Endothelial cell of umbilical vein (primary cell): ENCODE measurements around the gene GALR2. TPM values are rescaled to one million over a fixed set of nuclear protein-coding genes. Genes with fewer than 3 reads are reported as not detected.

Source experiments
- BruUV-seq: library from RNA; stranded (reverse); fragments of 400-500 nt; replicated peaks from 2 replicates; lab custom pipeline; 2021; lab: Mats Ljungman, UMichigan
- CTCF ChIA-PET: fragments of 300-600, 350-600 bp; sonication (Branson Sonifier 250); formaldehyde crosslinking; loops from one replicate; lab custom pipeline; 2021; ENCODE audit warnings: antibody characterized with exemption, inconsistent platforms; lab: Charles Lee
- POLR2A ChIA-PET: fragments of 300-600, 350-600 bp; sonication (Branson Sonifier 250); formaldehyde crosslinking; loops from one replicate; lab custom pipeline; 2021; ENCODE audit warnings: antibody characterized with exemption, inconsistent platforms; lab: Charles Lee
- DNase-seq: peaks from one replicate; pipeline ENCODE4 v3.0.0-alpha.2; 2011; ENCODE audit warnings: low read depth, low spot score
- FAIRE-seq: peaks from 2 replicates; lab custom pipeline; 2011; peaks lifted over from hg19 to GRCh38; lab: Jason Lieb, UNC
- H2AFZ ChIP-seq: 2 replicates; pipeline ENCODE4 v1.6.0; 2012; ENCODE audit warnings: low read depth, low read length, control low read depth, inconsistent platforms
- H3K27ac ChIP-seq: 2 replicates; pipeline ENCODE4 v1.5.1; 2011; ENCODE audit warnings: low read depth, mild to moderate bottlenecking, control low read depth, low read length, moderate library complexity; ENCODE audit not compliant: insufficient read depth
- H3K27me3 ChIP-seq, 2 experiments: 2 replicates each; pipeline versions ENCODE4 v1.6.0 to v1.6.1; 2011; ENCODE audit warnings: low read length in 2 of 2, mixed read lengths in 1 of 2; ENCODE audit not compliant: control insufficient read depth in 2 of 2, insufficient read depth in 2 of 2
- H3K36me3 ChIP-seq, 2 experiments: 2 replicates in 1 of 2; 3 replicates in 1 of 2; pipeline ENCODE4 v1.5.1; 2011; ENCODE audit warnings: low read length in 2 of 2, mild to moderate bottlenecking in 1 of 2, moderate library complexity in 1 of 2; ENCODE audit not compliant: control insufficient read depth in 2 of 2, insufficient read depth in 2 of 2; ENCODE audit errors: extremely low read depth in 1 of 2
- H3K4me1 ChIP-seq: 3 replicates; pipeline ENCODE4 v1.5.1; 2011; ENCODE audit warnings: mild to moderate bottlenecking, low read length; ENCODE audit not compliant: control insufficient read depth, insufficient read depth; ENCODE audit errors: extremely low read depth
- H3K4me2 ChIP-seq: 2 replicates; pipeline ENCODE4 v1.6.1; 2011; ENCODE audit warnings: low read length, control low read depth, mixed read lengths; ENCODE audit not compliant: insufficient read depth
- H3K4me3 ChIP-seq, 3 experiments: fragments of 200-600 bp in 1 of 3; sonication (generic), shearing (Covaris generic) in 1 of 3; replicated peaks in 1 of 3; 2 replicates each; pipeline ENCODE4 v1.5.1; 2011 to 2016; ENCODE audit warnings: control low read depth in 3 of 3, low read length in 3 of 3, mild to moderate bottlenecking in 2 of 3, inconsistent platforms in 1 of 3, low read depth in 1 of 3, moderate library complexity in 1 of 3; ENCODE audit not compliant: insufficient read depth in 1 of 3
- H3K79me2 ChIP-seq: 2 replicates; pipeline ENCODE4 v1.6.0; 2012; ENCODE audit warnings: low read length, inconsistent platforms; ENCODE audit not compliant: control insufficient read depth, insufficient read depth
- H3K9ac ChIP-seq: replicated peaks from 2 replicates; pipeline ENCODE3; 2011; ENCODE audit warnings: low read length, control low read depth; ENCODE audit not compliant: insufficient read depth; ENCODE audit errors: extremely low read depth
- H3K9me1 ChIP-seq: replicated peaks from 3 replicates; pipeline ENCODE4 v1.6.0; 2011; ENCODE audit warnings: mild to moderate bottlenecking, low read length; ENCODE audit not compliant: control insufficient read depth, insufficient read depth; ENCODE audit errors: extremely low read depth
- H3K9me3 ChIP-seq: replicated peaks from 2 replicates; pipeline ENCODE4 v1.5.1; 2012; ENCODE audit warnings: low read length, inconsistent platforms; ENCODE audit not compliant: control insufficient read depth, insufficient read depth
- H4K20me1 ChIP-seq: replicated peaks from 2 replicates; pipeline ENCODE3; 2011; ENCODE audit warnings: mild to moderate bottlenecking, low read length; ENCODE audit not compliant: control insufficient read depth, insufficient read depth; ENCODE audit errors: extremely low read depth
- EZH2 ChIP-seq: IDR thresholded peaks from 2 replicates; pipeline ENCODE4 v1.6.1; 2012; ENCODE audit warnings: borderline replicate concordance, low read depth, mild to moderate bottlenecking, moderate library complexity, low read length, inconsistent platforms; ENCODE audit not compliant: severe bottlenecking
- FOS ChIP-seq: IDR thresholded peaks from 2 replicates; pipeline ENCODE4 v1.6.1; 2011; ENCODE audit warnings: mild to moderate bottlenecking, low read length, moderate library complexity, borderline replicate concordance; ENCODE audit not compliant: insufficient read depth
- GATA2 ChIP-seq: IDR thresholded peaks from 2 replicates; pipeline ENCODE4 v1.7.0; 2011; ENCODE audit warnings: low read depth, mild to moderate bottlenecking, moderate library complexity, mixed read lengths, low read length; ENCODE audit not compliant: insufficient read length, insufficient read depth
- JUN ChIP-seq: IDR thresholded peaks from 2 replicates; pipeline ENCODE4 v1.6.1; 2011; ENCODE audit warnings: borderline replicate concordance, low read depth; ENCODE audit not compliant: insufficient read length, insufficient read depth
- MYC ChIP-seq: IDR thresholded peaks from one replicate; pipeline ENCODE4 v1.6.1; 2011; ENCODE audit warnings: mild to moderate bottlenecking, low read depth, low read length
- POLR2A ChIP-seq: IDR thresholded peaks from 2 replicates; pipeline ENCODE4 v1.6.1; 2012; ENCODE audit warnings: low read depth, mild to moderate bottlenecking, control low read depth, low read length
- POLR2AphosphoS5 ChIP-seq: IDR thresholded peaks from 2 replicates; pipeline ENCODE4 v1.6.1; 2012; ENCODE audit warnings: low read depth, mild to moderate bottlenecking, control low read depth, low read length, moderate library complexity; ENCODE audit not compliant: insufficient read depth
- dilution Hi-C: fragments of 300-500 bp; cut with MboI; formaldehyde crosslinking; loops from one replicate; pipeline ENCODE4 v1.15.0; 2019; ENCODE audit warnings: low sequenced_read_pairs; ENCODE audit not compliant: extremely low pct_ligation_motif_present
- intact Hi-C: fragments of 100-400 bp; cut with micrococcal nuclease; formaldehyde crosslinking; loops from one replicate; pipeline ENCODE4 v1.10.0; 2022
- polyA plus RNA-seq, 4 experiments: library from polyadenylated mRNA; depleted of rRNA in 3 of 4; stranded (reverse) in 3 of 4; unstranded in 1 of 4; fragments of >200 nt; gene quantifications; 2 replicates each; pipeline versions ENCODE4 v1.2.1 to v1.2.3, GENCODE V29; 2011 to 2012; ENCODE audit warnings: missing spikeins in 1 of 4
- total RNA-seq: library from RNA; stranded (reverse); gene quantifications from 2 replicates; pipeline ENCODE4 v1.2.3, GENCODE V29; 2021
- TF ChIP-seq, protein P1 (sequence below): IDR thresholded peaks from 2 replicates; pipeline ENCODE4 v1.6.1; 2011; ENCODE audit not compliant: insufficient read depth, insufficient read length
- TF ChIP-seq, protein P2 (sequence below), 2 donors: IDR thresholded peaks; 1 replicate in 1 of 2; 2 replicates in 1 of 2; pipeline ENCODE4 v1.5.1; 2011; ENCODE audit warnings: low read length in 2 of 2, mild to moderate bottlenecking in 2 of 2, moderate library complexity in 2 of 2, control low read depth in 1 of 2, inconsistent platforms in 1 of 2, low read depth in 1 of 2; ENCODE audit not compliant: insufficient read depth in 1 of 2; ENCODE audit errors: extremely low read depth in 1 of 2

Gene GALR2
- total and polyA plus RNA-seq, 2 donors (not counting 3 experiments of a cell fraction or from before 2014, with no cell fraction given), result 0.47 TPM; not detected in 1

DNA sequence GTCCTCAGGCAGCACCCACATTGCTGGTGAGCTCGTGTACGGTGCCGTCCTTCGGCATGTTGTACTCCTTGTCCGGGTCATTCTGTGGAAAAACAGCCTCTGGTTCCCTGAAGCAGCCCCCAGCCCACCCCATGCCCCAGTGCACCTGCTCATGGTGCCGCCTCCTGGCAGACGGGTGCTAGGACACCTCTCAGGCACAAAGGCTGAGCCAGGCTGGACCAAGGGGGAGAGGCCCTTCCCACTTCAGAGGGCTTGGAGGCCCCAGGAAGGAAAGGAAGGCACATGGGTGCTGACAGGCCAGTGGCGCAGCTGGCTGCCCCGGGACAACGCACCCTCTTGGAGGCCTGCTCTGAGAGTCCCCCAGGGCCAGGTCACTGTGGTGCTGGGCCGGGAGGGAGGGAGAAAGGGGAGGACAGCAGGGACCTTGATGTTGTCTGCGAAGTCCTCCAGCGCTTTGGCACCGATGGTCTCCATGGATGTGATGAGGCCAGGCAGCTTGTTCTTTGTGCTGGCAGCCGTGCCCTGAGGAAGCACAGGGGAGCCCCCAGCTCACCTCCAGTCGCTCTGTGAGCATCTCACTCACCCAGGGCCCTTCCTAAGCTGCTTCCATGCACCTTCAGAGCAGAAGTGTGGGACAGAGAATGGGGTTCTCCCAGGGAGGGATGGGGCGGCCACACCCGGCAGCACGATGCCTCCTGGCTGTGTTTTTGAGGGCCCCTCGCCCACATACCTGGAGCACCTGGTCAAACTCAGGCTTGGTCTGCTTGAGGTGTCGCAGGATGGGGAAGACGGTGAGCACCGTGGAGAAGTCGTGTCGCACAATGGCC lies 13.7 kb downstream of the GALR2 start:
- no peaks in the 10 kb centered on the region for H4K20me1 ChIP-seq
- H3K9me1 ChIP-seq, result no peaks in the 10 kb centered on the region
- DNase-seq, result no peak
- peaks cover 6 to 72% of the 10 kb centered on the region in 2 experiments for H3K36me3 ChIP-seq
- TF ChIP-seq POLR2AphosphoS5, result no peak
- no peak for TF ChIP-seq EZH2
- no peak for TF ChIP-seq FOS
- TF ChIP-seq, protein P1, sequence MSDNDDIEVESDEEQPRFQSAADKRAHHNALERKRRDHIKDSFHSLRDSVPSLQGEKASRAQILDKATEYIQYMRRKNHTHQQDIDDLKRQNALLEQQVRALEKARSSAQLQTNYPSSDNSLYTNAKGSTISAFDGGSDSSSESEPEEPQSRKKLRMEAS, result no peak
- no peak for TF ChIP-seq JUN
- TF ChIP-seq, protein P2, sequence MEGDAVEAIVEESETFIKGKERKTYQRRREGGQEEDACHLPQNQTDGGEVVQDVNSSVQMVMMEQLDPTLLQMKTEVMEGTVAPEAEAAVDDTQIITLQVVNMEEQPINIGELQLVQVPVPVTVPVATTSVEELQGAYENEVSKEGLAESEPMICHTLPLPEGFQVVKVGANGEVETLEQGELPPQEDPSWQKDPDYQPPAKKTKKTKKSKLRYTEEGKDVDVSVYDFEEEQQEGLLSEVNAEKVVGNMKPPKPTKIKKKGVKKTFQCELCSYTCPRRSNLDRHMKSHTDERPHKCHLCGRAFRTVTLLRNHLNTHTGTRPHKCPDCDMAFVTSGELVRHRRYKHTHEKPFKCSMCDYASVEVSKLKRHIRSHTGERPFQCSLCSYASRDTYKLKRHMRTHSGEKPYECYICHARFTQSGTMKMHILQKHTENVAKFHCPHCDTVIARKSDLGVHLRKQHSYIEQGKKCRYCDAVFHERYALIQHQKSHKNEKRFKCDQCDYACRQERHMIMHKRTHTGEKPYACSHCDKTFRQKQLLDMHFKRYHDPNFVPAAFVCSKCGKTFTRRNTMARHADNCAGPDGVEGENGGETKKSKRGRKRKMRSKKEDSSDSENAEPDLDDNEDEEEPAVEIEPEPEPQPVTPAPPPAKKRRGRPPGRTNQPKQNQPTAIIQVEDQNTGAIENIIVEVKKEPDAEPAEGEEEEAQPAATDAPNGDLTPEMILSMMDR (IDR thresholded peaks at IDR 0.05; ENCODE audit: extremely low read depth in 1 of 2, insufficient read depth in 1 of 2, low read depth in 1 of 2, low read length in 2 of 2), result no peak
- no peak for TF ChIP-seq GATA2
- TF ChIP-seq MYC, result no peak
- no peak for TF ChIP-seq POLR2A
- no peaks in the 10 kb centered on the region for H3K9me3 ChIP-seq
- dilution Hi-C loops, result no loop called here
- H3K27me3 ChIP-seq, result no peaks in the 10 kb centered on the region
- H3K79me2 ChIP-seq, result no peaks in the 10 kb centered on the region
- no peak overlapping the region for H3K4me2 ChIP-seq
- ChIA-PET POLR2A (no interaction called here), CTCF (interaction anchor here (1.1 kb wide), 1 partner anchor 74 kb away, joined by 3 read pairs; no protein-coding TSS in a partner anchor)
- H3K27ac ChIP-seq, result no peak overlapping the region
- no TSS peak for BruUV-seq
- no peak for FAIRE-seq
- H3K9ac ChIP-seq, result no peak overlapping the region
- H2AFZ ChIP-seq, result no peak overlapping the region
- intact Hi-C loops, result no loop called here
- peaks cover 10% of the 10 kb centered on the region for H3K4me1 ChIP-seq
- H3K4me3 ChIP-seq, result no peak overlapping the region
